Measurements from ENCODE around the gene ABCC3.

ABCC3 gene

DNA sequence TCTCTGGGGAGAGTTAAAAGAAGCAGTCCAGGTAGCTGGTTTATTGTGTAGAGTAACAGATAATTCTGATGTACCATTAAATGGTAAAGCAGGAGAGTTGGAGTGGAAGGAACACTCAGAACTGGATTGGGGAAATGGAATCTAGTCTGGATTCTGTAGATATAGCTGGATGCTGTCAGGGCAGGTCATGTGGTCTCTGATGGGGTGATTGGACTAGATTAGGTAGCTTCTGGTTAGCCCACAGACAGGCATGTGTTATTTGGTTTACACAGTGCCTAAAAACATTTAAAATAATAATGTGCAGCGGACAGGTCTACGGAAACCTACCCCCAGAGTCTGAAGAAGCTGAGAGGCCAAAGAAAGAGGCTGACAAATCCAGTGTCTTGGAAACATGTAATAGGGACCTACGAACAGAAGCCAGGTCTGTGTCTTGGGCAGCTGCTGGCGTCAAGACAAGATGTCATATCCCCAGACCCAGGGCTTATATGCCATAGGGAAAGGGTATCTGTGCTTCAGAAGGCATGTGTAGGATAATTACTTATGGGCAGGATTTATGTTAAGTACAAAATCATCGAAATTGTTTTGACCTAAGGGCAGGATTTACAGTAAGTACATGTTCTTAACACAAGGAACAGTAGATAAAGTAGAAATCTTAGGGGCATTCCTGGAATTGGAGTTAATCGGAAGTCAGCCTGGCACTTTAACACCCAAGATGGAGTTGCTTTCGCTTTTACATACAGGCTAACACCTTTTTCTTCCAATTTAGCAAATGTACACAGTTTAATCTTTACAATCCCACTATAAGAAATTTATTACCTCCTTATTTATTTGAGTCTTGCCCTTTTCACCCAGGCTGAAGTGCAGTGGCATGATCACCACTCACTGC is 97.1 kb downstream of the ABCC3 start:
- no peak for DNase-seq (ENCODE audit: low spot score)
- TF ChIP-seq, protein P1, sequence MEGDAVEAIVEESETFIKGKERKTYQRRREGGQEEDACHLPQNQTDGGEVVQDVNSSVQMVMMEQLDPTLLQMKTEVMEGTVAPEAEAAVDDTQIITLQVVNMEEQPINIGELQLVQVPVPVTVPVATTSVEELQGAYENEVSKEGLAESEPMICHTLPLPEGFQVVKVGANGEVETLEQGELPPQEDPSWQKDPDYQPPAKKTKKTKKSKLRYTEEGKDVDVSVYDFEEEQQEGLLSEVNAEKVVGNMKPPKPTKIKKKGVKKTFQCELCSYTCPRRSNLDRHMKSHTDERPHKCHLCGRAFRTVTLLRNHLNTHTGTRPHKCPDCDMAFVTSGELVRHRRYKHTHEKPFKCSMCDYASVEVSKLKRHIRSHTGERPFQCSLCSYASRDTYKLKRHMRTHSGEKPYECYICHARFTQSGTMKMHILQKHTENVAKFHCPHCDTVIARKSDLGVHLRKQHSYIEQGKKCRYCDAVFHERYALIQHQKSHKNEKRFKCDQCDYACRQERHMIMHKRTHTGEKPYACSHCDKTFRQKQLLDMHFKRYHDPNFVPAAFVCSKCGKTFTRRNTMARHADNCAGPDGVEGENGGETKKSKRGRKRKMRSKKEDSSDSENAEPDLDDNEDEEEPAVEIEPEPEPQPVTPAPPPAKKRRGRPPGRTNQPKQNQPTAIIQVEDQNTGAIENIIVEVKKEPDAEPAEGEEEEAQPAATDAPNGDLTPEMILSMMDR (IDR thresholded peaks at IDR 0.05; ENCODE audit: borderline replicate concordance, control extremely low read depth, extremely low read depth, insufficient read depth, missing control alignments): no peak
- in situ Hi-C loops (cut with MboI; ENCODE audit: low sequenced_read_pairs, unreplicated experiment): no loop called here

DNA sequence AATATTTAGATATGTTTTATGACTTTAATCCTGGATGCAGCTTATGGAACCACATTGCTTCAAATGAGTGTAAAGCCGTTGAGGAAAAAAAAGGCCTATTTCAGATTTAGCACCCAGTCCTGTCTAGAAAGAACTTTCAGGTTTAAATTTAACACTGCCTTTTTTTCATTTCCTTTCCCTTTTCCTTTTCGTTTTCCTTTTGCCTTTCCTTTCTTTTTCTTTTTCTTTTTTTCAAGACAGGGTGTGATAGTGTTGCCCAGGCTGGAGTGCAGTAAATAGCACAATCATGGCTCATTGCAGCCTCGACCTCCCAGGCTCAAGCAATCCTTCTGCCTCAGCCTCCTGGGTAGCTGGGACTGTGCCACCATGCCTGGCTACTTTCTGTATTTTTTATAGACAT is 100.6 kb downstream of the ABCC3 start:
- TF ChIP-seq, protein P1 (IDR thresholded peaks at IDR 0.05; ENCODE audit: borderline replicate concordance, control extremely low read depth, extremely low read depth, insufficient read depth, missing control alignments): no peak
- DNase-seq (ENCODE audit: low spot score): no peak
- in situ Hi-C loops (cut with MboI; ENCODE audit: low sequenced_read_pairs, unreplicated experiment): no loop called here

DNA sequence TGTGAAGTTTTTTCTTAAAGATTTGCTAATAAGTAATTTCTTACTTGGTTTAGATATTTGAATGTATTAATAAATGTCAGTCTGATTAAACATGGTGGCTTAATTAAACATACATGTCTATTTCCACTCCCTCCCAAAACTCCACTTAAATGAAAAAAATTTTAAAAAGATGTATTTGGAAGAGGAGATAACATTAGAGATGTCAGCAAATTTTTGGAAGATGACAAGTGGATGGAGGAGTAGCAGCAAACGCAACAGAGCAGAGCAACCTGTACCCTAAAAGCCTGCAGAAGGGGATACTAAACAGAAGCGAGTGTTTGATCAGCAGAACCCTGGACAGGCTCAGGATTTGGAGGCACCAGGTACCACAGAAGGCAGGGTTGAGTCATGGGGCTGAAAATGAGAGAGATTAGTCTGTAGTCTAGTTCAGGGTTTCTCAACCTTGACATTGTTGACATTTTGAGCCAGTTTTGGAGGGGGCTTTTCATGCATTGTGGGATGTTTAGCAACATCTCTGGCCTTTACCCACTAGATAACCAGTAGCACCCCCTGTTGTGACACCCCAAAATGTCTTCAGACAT is 102.5 kb downstream of the ABCC3 start:
- in situ Hi-C loops (cut with MboI; ENCODE audit: low sequenced_read_pairs, unreplicated experiment): no loop called here
- TF ChIP-seq, protein P1 (IDR thresholded peaks at IDR 0.05; ENCODE audit: borderline replicate concordance, control extremely low read depth, extremely low read depth, insufficient read depth, missing control alignments): no peak
- DNase-seq (ENCODE audit: low spot score): no peak

DNA sequence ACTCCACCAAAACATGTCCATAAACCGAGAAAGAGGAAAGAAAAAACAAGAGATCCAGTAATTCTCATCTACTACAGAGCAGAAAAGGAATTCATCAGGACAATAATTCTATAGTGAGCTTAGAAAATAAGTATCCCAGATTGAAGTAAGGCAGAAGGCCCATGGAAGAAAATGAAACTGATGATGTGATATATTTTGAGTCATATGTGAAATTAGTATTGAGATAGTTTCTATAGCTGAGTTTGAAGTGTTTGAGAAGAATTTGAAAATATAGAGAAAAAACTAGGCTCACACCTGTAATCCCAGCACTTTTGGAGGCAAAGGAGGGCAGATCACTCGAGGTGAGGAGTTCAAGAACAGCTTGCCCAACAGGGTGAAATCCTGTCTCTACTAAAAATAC is 104.4 kb downstream of the ABCC3 start:
- DNase-seq (ENCODE audit: low spot score): no peak
- TF ChIP-seq, protein P1 (IDR thresholded peaks at IDR 0.05; ENCODE audit: borderline replicate concordance, control extremely low read depth, extremely low read depth, insufficient read depth, missing control alignments): no peak
- in situ Hi-C loops (cut with MboI; ENCODE audit: low sequenced_read_pairs, unreplicated experiment): no loop called here
